GM18498 (cell line): ENCODE data around the gene NAA10.

Experiments
- ATAC-seq: cut with Tn5 transposase; IDR thresholded peaks from one replicate; pipeline ENCODE4 v1.9.1; 2021; ENCODE audit warnings: mild to moderate bottlenecking, moderate library complexity; ENCODE audit not compliant: unreplicated experiment

Gene NAA10

GRCh38 chrX:153911798-153912197 is 23.0 kb downstream of the NAA10 start:
- ATAC-seq: no peak

GRCh38 chrX:153910446-153910845 is 24.4 kb downstream of the NAA10 start:
- no peak for ATAC-seq

- no peak for ATAC-seq
Observed at GRCh38 chrX:153909980-153910360, 24.9 kb downstream of the NAA10 start.

- ATAC-seq: no peak
Observed at GRCh38 chrX:153909024-153909979, 25.5 kb downstream of the NAA10 start.

- no peak for ATAC-seq
Observed at GRCh38 chrX:153908219-153908860, 26.5 kb downstream of the NAA10 start.

GRCh38 chrX:153907456-153907855 is 27.4 kb downstream of the NAA10 start:
- ATAC-seq: no peak

GRCh38 chrX:153906126-153906917 is 28.5 kb downstream of the NAA10 start:
- ATAC-seq: no peak

- ATAC-seq: no peak
Observed at GRCh38 chrX:153905481-153906095, 29.2 kb downstream of the NAA10 start.

GRCh38 chrX:153903991-153904957 is 30.6 kb downstream of the NAA10 start, which contains the start of gene AVPR2:
Gene AVPR2, plus strand, starts transcription at chrX:153904673. Its CDS starts 473 bp downstream, at chrX:153905146.
- ATAC-seq: no peak

GRCh38 chrX:153903238-153903980 is 31.4 kb downstream of the NAA10 start:
- ATAC-seq: no peak

- ATAC-seq: no peak
Observed at GRCh38 chrX:153902385-153902784, 32.5 kb downstream of the NAA10 start.

GRCh38 chrX:153901753-153902140 is 33.1 kb downstream of the NAA10 start:
- ATAC-seq: no peak

GRCh38 chrX:153900831-153901752 is 33.7 kb downstream of the NAA10 start:
- ATAC-seq: no peak

GRCh38 chrX:153897899-153898298 is 36.9 kb downstream of the NAA10 start:
- no peak for ATAC-seq

GRCh38 chrX:153889123-153889522 is 45.7 kb downstream of the NAA10 start:
- no peak for ATAC-seq

- no peak for ATAC-seq
Observed at GRCh38 chrX:153888344-153888743, 46.5 kb downstream of the NAA10 start.

- no peak for ATAC-seq
Observed at GRCh38 chrX:153887385-153887784, 47.5 kb downstream of the NAA10 start.

- ATAC-seq: no peak
Observed at GRCh38 chrX:153886915-153887314, 47.9 kb downstream of the NAA10 start.
